Measurements from ENCODE around the gene POLE.

Gene POLE

GRCh38 chr12:132677492-132677891 is 9.7 kb downstream of the POLE start:
- no peak for DNase-seq (ENCODE audit: low read depth in 2 of 3, low spot score in 1 of 3)

GRCh38 chr12:132675757-132676432 is 11.2 kb downstream of the POLE start:
- no peak for DNase-seq (ENCODE audit: low read depth in 2 of 3, low spot score in 1 of 3)

- DNase-seq (ENCODE audit: low read depth in 2 of 3, low spot score in 1 of 3) = no peak
These were observed 12.6 kb downstream of the POLE start for GRCh38 chr12:132674561-132674960.

GRCh38 chr12:132673288-132674179 is 13.6 kb downstream of the POLE start:
- DNase-seq (ENCODE audit: low read depth in 2 of 3, low spot score in 1 of 3) = no peak

- no peak for DNase-seq (ENCODE audit: low read depth in 2 of 3, low spot score in 1 of 3)
These were observed 14.5 kb downstream of the POLE start for GRCh38 chr12:132672678-132673077.

GRCh38 chr12:132672116-132672515 is 15.0 kb downstream of the POLE start:
- no peak for DNase-seq (ENCODE audit: low read depth in 2 of 3, low spot score in 1 of 3)

GRCh38 chr12:132669166-132669879 is 17.8 kb downstream of the POLE start:
- no peak for DNase-seq (ENCODE audit: low read depth in 2 of 3, low spot score in 1 of 3)

- DNase-seq (ENCODE audit: low read depth in 2 of 3, low spot score in 1 of 3) = no peak
These were observed 18.7 kb downstream of the POLE start for GRCh38 chr12:132668191-132669088.

GRCh38 chr12:132665794-132666193 is 21.3 kb downstream of the POLE start:
- DNase-seq (ENCODE audit: low read depth in 2 of 3, low spot score in 1 of 3) = no peak

GRCh38 chr12:132665149-132665491 is 22.0 kb downstream of the POLE start:
- no peak for DNase-seq (ENCODE audit: low read depth in 2 of 3, low spot score in 1 of 3)

- no peak for DNase-seq (ENCODE audit: low read depth in 2 of 3, low spot score in 1 of 3)
These were observed 22.7 kb downstream of the POLE start for GRCh38 chr12:132664206-132665148.

- DNase-seq (ENCODE audit: low read depth in 2 of 3, low spot score in 1 of 3) = no peak
These were observed 24.0 kb downstream of the POLE start for GRCh38 chr12:132662901-132663755.

- no peak for DNase-seq (ENCODE audit: low read depth in 2 of 3, low spot score in 1 of 3)
These were observed 25.2 kb downstream of the POLE start for GRCh38 chr12:132661972-132662371.

GRCh38 chr12:132660996-132661395 is 26.1 kb downstream of the POLE start:
- no peak for DNase-seq (ENCODE audit: low read depth in 2 of 3, low spot score in 1 of 3)

GRCh38 chr12:132660052-132660451 is 27.1 kb downstream of the POLE start:
- no peak for DNase-seq (ENCODE audit: low read depth in 2 of 3, low spot score in 1 of 3)

- no peak for DNase-seq (ENCODE audit: low read depth in 2 of 3, low spot score in 1 of 3)
These were observed 28.0 kb downstream of the POLE start for GRCh38 chr12:132659146-132659545.

- DNase-seq (ENCODE audit: low read depth in 2 of 3, low spot score in 1 of 3) = no peak
These were observed 28.8 kb downstream of the POLE start for GRCh38 chr12:132658149-132658894.

All from stimulated activated CD4-positive, alpha-beta T cell treated with anti-CD3 and anti-CD28 coated beads, Interleukin-12 subunit alpha, Interleukin-12 subunit beta, amount 100 ng/mL, for 48 hours (primary cell).